T-helper 9 cell (primary cell): ENCODE measurements around the gene PSD2.

Experiments used
- DNase-seq: peaks from one replicate; pipeline ENCODE4 v3.0.0-alpha.2; 2020

PSD2 gene

DNA sequence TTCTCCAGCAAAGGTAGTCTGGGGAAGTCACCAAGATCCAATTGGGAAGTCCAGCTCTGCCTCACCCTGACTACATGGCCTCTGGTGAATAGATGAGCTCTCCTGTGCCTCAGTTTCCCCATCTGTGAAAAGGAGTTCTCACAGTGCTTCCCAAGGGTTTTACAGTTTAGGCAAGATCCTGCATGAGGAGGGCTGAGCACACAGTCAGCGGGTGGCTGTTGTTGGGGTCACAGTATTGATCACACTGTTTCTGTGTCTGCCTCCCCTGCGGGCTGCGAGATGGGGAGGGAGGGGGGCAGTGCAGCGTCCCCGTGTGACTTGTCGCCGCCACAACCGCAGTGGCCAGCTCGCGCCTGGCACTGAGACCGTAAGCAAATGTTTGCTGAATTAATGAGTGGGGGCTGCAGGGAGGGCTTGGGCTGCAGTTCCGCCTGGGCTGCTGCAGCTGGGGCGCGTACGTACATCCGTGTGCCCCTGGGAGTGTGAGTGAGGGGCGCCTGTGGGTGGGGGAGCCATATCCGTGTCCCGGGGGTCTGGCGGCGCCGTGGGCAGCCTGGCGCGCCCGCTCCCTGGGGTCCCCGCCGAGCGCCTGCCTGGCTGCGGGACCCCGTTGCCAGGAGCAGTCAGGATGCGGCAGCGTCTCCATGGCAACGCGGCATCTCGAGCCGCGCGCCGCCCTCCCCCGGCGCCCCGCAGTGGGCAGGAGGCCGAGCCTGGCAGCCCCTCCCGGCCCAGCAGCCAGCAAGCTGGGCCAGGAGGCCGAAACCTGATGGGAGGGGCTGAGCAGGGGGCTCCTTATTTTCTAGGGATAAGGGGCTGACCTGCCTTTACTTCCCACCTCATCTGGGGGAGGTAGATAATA, 31.4 kb upstream of the PSD2 start:
- DNase-seq: no peak

DNA sequence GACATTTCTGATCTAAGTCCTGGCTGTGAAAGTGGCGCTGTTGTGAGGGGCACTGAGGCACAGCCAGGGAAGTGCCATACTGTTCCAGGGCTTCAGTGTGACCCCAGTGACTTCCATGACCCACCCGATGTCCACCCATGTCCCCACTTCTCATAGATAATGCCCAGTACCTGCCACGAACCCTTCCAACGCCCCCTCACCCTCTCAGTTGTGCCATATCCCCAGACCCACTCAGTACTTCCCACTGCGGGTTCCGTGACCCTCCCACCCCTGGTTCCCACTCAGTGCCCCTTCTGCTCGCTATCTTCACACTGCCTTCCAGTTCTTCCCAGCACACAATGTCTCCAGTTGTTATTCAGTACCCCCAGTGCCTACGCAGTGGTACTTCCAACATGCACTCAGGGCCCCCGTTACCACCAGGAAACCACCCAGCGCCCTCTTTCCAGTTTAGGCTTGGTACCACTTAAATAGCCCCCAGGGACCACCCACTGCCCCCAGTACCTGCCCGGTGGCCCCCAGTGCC, 30.7 kb upstream of the PSD2 start:
- DNase-seq: no peak

DNA sequence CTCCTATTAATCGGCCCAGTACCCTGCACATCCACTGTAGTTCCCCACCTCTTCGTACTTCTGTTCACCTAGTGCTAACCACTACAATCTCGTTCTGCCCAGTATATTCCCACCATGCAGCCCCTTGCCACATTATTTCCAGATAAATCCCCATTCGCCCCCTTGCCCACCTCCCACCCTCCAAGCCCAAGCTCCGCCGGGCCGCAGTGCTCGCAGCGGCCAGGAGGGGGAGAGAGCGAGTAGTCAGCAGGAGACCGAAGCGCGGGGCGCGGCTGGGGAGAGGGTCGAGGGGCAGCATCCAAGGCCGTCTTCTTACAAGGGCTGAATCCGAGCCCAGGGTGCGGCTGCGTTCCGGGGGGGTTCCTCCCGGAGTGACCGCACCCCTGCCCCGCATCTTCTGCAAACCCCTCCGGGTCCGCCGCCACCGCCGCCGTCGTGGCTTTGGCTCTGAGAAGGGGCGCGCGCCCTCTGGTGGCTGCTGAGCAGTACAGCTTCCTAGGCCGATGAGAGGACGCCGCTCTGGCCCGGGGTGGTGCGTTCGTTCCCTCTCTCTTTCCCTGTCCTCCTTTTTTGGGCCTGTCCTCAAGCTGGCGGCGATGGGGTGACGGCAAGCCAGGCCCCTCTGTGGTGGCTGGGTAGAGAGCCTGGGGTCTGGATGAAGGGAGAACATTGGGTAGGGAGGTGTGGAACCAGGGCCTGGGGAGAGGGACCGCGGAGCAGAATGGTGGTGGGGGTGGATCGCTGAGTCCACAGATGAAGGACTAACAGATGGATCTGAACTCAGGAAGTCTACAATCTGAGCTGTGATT, 30.0 kb upstream of the PSD2 start:
- peak; percentile 89 for DNase-seq

DNA sequence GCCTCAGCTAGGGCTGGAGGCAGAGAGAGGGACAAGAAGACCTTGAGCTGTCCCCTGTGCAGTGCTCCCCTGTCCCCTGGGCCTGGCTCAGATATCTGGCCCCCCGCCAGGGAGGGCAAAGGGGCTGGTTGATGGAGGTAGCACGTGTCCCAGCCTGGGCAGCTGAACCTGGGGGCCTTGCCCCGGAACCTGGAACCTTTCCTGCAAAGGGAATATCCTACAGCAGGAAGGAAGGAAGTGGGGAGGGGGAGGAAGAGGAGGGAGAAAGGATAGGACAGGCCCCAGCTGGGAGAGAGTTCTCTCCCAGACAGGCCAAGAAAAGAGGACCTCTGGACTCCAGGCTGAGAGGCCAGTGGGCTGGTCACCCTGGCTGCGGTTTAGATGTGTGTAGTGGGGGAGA, 27.6 kb upstream of the PSD2 start:
- DNase-seq: no peak

DNA sequence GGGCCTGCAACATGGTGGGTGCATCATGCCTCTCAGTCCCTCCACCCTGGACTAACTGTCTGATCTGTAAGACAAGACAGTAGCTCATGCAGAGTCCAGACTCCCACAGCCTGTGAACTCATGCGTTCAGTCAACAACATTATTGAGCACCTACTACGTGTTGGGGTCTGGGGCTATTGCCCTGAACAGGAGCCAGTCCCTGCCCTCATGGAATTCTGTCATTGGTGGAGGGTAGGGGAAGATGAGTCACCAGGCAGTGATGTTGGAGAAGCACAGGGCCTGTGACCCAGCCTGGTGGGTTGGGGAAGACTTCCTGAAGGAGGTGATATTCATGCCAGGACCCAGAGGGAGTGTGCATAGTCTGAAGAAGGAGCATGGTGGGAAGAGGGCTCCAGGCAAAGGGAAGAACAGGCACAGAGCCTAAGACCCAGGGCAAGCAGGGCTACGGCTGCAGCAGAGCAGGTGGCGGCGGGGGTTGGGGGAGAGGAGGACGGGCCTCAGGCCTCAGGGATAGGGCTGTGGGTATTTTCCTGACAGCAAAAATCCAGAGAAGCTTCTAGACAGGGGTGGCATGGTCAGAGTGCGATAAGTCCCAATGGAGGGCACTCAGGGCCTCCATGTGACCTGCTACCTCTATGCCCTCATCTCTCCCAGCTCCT, 26.7 kb upstream of the PSD2 start:
- DNase-seq: no peak

DNA sequence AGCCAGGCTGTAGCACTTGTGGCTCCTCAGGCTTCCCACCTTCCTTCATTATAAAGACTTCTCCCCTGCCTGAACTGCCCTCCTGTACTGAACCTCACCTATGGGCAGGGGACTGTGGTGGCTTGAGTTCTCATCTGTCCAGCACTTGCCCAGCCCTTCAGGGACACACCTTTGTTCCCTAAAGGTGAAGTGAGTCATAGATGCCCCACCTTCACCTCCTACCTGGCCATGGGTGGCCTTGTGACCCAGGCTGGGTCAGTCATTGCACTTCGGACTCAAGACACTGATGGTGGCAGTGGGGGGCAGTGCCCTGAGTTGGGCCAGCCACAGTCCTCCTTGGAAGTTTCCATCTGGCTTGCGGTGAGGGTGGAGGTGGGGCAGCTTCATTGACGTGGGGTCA, 26.1 kb upstream of the PSD2 start:
- no peak for DNase-seq

DNA sequence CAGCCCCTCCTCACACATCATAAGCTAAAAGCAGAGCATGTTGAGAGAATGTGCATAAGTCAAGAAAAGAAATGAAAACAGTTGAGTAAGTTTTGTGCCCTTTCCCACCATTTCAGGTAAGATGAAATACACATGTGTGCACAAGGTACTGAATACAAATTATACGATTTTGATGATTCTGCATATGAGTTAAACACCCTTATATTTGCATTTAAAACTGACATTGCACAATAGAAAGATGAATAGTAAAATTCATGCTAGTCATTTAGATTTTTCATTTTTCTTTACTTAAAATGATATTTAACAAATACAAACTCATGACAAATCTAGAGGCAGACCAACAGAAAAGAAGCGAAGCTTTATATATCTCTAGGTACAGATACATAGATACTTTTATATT, 24.9 kb upstream of the PSD2 start:
- DNase-seq: no peak

DNA sequence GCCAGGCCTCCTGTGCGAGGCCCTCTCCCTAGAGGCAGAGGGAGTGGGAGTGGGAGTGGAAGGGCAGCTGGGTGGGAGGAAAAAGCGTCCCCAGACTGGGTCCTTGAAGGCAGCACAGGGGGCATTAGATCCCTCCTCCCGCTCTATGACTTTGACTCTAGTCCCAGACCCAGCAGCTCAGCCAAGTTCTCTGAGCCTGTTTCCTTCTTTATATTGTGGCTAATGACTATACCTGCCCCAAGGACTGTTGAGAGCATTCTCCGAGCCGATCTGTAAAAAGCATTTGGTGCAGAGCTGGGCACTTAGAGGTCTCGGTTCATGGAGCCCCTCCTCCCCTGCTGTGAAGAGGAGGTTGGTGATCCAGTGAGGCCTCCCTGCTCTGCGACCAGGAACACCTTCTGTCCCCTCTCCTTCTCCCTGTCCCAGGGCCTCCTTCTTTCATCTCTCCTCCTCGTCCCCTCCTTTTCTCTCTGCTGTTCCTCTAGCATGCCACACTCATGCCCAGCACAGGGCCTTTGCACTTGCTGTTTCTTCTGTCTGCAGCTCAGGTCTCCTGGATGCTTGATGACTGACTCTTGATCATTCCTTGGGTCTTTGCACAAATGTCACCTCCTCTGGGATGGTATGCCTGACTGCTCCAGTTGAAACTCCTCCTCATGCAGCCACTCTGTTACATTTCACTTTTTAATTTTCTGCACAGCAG, 23.4 kb upstream of the PSD2 start:
- no peak for DNase-seq

DNA sequence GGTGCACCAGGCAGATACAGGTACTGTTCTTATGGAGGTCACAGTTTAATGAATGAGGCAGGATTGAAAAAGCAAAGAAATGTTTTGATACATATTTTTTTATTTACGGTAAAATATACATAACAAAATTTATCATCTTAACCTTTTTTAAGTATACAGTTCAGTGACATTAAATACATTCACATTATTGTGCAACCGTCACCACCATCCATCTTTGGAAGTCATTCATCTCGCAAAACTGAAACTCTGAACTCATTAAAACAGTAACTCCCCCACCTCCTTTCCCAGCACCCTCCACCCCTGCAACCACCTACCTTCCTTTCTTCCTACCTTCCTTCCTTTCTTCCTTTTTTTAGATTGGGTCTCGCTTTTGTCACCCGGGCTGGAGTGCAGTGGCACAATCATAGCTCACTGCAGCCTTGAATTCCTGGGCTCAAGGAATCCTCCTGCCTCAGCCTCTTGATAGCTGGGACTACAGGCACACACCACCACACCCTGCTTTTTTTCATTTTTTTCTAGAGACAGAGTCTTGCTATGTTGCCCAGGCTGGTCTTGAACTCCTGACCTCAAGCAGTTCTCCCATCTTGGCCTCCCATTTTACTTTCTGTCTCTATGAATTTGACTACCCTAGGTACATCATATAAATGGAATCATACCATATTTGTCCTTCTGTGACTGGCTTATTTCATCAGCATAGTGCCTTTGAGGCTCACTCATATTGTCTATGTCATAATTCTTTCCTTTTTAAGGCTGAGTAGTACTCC, 22.5 kb upstream of the PSD2 start:
- DNase-seq: no peak

DNA sequence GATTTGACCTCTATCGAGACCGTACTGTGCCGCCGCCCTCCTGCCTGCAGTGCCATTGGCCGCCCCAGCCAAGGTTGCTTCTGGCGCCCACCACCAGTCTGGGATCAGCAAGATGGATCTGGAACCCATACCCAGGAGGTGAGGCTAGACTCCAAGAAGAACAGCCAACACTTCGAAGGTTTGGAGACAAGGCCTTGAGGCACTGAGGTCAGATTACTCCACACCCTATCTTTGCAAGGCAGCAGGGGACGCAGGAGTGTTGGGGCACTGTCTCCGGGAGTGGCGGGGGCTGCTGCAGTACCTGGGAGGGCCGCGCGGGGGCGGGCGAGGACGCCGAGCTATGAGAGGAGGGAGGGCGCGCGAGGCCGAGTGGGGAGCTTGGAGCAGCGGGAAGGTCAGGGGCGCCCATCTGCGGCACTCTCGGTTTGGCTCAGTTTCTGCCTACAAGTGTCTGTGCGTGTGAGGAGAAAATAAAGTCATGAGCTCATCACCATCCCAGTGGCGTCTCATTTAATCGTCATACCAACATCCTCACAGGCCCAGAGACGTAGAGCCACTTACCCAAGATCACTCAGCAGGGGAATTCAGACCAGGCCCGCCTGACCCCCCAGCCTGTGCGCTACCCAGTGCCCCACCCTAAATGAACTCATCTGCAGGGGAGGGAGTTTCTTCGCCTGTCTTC, 20.5 kb upstream of the PSD2 start:
- DNase-seq: peak; percentile 79

DNA sequence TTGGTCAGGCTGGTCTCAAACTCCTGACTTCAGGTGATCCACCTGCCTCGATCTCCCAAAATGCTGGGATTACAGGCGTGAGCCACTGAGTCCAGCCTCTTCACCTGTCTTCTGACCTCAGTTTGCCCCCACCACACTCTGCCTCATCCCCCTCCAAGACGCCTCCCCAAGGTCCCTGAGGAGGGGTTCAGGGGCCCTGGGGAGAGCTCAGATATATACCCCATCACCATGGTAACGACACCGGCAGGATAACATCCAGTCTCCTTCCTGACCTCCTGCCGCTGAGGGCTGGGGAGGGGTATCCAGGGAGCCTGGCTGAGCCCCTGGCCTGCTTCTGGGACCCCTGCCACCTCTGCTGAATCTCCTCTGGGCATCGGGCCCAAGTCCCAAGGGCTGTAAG, 19.7 kb upstream of the PSD2 start:
- DNase-seq: no peak

DNA sequence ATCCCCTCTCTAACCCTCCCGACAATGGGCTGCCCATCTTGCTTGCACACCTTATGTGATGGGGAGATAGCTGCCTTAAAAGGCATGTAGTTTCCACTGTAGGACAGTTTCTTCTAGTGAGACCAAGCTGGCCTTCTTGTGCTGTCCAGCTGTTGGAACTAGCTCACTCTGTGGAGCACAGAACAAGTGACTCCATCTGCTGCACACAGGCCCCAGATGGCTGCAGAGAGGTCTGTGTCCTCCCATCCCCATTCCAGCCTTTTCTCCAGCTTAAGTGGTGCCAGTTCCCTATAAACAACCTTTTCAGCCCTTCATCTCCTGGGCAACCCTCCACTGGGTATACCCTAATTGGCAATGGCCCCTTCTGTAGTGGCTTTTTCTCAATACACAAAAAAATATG, 18.7 kb upstream of the PSD2 start:
- no peak for DNase-seq

DNA sequence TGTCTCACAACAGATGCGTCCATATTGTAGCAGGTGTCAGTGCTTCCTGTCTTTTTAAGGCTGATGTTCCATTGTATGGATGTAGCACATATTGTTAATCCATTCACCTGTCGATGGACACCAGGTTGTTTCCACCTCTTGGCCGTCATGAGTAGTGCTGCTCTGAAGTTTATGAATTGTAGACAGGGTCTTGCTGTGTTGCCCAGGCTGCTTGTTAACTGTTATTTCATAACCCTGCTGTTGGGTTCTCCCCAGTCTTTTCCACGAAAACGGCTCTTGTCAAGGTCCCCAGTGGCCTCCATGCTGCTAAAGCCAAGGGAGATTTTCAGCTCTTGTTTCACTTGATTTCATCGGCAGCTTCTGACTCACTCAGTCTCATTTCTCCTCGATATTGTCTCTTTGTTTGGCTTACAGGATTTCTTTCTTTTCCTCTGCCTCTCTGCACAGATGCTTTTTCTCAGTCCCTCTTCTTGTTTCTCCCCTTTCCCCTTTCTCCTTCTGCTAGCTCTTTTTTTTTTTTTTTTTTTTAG, 12.1 kb upstream of the PSD2 start:
- DNase-seq: no peak

DNA sequence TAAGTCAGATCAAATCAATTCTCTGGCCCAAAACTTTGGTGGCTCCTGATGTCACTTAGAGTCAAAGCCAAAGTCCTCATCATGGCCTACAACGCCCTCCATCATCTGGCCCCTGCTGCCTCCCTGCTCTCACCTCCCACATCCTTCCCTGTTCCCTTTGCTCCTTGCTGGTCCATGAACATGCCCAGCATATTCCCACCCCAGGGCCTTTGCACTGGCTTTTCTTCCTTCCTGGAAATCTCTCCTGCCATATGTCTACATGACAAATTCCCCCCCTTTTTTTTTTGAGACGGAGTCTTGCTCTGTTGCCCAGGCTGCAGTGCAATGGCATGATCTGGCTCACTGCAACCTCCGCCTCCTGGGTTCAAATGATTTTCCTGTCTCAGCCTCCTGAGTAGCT, 11.1 kb upstream of the PSD2 start:
- no peak for DNase-seq

DNA sequence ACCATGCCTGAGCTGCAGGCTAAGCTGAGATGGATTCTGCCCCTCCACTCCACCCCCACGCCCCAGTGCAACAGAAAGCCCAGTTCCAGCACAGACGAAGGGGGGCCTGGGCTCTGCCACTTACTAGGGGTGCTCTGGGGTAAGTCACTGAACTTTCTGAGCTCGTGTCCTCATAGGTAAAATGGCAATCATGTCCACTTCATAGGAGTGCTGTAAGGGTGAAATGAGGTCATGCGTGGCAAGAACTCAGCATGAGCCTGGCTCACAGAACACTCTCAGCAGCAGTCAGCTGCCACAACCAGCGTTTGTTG, 8.4 kb upstream of the PSD2 start:
- DNase-seq: no peak

DNA sequence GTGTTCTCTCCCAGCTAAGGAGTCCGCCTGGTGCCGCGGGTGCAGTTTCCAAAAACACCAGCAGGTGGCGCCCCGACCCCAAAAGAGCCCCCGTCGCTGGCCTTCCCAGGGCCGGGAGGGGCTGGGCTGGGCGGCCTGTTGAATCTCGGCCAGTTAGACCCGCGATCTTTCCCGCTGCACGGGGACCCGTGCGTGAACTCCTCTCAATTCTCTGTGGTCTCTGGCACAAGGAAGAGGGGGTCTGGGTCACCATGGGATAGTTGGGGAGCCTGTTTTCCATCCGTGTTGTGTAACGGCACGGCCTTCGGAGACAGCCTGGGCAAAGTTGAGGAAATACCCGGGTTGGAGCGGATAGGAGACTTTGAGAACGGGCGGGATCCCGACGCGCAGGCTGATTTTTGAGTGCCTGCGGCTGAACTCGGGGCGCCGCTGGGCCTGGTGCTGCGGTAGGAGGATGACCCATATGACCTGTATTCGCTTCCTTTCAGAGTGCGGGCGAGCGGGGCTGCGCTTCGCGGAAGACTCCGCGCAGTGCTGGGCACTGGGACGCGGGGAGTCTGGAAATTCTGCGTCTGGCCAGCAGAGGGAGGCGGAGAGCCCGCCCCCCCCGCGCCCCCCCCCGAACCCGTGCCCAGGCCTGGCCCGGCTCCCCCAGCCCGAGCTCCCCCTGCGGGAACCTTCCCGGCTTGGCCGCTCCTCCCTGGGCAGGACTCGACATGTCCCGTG, 7.9 kb upstream of the PSD2 start:
- peak; percentile 82 for DNase-seq

DNA sequence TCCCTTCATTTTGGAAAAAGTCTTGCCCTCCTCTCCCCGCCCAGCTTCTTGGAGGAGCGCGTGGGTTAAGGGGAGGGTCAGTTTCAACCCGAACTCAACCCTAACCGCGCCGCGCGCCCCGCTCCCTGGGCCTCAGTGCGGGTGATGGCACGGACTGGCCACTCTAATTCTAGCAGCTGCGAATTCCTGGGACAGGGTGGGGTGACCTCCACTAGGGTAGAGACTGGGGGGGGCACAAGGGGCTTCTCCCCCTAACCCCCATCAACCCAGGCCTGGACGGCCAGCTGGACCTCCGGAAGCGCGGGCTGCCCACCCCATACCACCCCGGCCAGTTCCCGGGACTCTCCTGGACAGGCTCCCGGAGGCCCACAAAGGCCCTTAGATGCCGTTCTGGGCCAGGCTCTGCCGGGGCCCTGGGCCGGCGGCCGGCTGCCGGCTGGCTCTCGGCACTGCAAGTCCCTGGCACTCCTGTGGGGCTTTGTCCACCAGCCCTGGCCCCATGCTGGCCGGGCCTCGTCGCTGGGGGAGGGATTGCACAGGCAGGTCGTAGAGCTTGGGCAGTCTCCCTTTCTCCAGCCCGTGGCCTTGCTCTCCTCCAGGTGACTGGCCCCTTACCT, 7.2 kb upstream of the PSD2 start:
- DNase-seq: no peak

DNA sequence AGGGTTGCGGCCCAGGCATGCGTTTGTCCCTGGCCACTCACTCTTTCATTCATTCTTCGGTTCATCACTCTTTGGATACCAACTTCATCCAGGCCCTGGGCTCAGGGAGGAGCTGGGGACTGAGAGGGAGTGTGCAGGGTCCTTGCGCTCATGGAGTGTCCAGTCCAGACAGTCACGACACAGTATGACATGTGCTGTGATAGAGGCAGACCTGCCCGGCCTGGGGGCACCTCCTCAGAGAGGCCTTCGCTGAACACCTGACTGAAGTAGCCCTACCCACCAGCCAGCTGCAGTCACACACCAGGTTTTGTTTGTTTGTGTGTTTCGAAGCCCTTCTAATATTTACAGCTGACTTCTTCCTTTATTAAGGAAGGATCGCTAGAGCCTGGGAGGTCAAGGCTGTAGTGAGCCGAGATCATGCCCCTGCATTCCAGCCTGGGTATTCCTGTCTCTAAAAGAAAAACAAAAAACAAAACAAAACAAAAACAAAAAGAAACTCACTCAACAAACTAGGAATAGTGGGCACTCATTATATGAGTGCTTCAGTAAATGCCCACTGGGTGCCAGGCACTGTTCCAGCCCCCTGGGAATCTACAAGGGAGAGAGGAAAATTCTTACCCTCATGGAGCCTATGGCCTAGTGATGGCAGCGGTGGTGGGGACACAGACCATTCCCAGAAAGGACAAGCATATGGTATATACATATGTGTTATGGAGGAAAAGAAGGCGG, 6.3 kb upstream of the PSD2 start:
- DNase-seq: no peak

DNA sequence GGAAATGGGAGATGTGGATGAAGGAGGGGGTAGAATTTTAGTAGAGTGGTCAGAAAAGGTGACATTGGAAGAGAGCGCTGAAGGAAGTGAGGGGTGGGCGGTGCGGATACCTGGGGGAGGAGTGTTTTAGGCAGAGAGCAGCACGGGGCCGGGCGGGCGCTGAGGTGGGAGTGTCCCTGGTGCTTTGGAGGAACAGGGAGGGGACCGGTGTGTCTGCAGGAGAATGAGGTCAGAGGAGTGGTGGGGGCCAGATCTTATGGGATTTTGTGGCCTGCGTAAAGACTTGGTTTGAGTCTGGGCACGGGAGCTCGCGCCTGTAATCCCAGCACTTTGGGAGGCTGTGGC, 5.8 kb upstream of the PSD2 start:
- DNase-seq: no peak

DNA sequence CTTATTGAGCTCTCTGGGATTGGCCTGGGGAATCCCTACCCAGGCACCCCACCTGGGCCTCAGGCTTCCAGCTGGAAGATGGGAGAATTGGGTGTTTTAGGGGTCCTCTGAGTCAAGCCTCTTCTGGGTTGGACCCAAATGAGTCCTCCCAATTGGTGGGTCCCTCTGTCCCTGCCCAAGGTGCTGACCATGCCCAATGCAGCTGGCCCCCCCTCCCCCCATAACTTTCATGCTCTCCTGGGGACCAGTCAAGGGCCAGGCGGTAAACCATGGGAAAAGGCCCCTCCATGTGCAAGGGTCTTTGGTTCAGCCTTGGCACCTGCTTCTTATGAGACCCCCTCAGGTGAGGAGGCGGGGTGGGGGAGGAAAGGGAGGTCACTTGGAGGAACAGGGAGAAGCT, 3.4 kb upstream of the PSD2 start:
- DNase-seq: no peak
